ENCODE data around the gene NAPA.

NAPA gene

DNA sequence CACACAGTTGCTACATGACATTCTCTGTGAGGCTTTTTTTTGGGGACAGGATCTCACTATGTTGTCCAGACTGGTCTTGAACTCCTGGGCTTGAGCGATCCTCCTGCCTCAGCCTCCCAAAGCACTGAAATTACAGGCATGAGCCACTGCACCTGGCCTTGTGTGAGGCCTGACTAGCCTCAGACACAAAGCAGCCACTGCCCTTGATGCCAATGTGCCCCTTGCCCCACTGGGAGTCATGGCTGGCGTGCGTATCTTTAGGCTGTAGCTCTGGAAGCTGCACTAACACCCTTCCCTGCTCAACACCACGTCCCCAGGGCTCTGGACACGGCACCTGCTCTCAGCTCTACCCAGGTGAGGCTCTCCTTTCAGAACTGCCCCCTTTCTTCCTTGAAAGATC is 16.3 kb downstream of the NAPA start:
- H3K9me2 ChIP-seq (replicated peaks; ENCODE audit: control insufficient read depth, low read length), result no peaks in the 10 kb centered on the region
- no peak overlapping the region for H3K4me2 ChIP-seq (ENCODE audit: low read length)
- no peak overlapping the region for H3K27ac ChIP-seq (ENCODE audit: low read depth, low read length)
- H3F3A ChIP-seq (ENCODE audit: control insufficient read depth, insufficient read depth), result no peaks in the 10 kb centered on the region
- no peaks in the 10 kb centered on the region for H3K9me3 ChIP-seq (ENCODE audit: control insufficient read depth, insufficient read depth, low read length)
- no peak overlapping the region for H3K4me3 ChIP-seq (ENCODE audit: low read length)
- TF ChIP-seq, protein P1, sequence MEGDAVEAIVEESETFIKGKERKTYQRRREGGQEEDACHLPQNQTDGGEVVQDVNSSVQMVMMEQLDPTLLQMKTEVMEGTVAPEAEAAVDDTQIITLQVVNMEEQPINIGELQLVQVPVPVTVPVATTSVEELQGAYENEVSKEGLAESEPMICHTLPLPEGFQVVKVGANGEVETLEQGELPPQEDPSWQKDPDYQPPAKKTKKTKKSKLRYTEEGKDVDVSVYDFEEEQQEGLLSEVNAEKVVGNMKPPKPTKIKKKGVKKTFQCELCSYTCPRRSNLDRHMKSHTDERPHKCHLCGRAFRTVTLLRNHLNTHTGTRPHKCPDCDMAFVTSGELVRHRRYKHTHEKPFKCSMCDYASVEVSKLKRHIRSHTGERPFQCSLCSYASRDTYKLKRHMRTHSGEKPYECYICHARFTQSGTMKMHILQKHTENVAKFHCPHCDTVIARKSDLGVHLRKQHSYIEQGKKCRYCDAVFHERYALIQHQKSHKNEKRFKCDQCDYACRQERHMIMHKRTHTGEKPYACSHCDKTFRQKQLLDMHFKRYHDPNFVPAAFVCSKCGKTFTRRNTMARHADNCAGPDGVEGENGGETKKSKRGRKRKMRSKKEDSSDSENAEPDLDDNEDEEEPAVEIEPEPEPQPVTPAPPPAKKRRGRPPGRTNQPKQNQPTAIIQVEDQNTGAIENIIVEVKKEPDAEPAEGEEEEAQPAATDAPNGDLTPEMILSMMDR (IDR thresholded peaks at IDR 0.05; ENCODE audit: low read depth, low read length, poor library complexity, severe bottlenecking), result no peak
- TF ChIP-seq EZH2phosphoT487 (IDR thresholded peaks at IDR 0.05; ENCODE audit: borderline replicate concordance, low read length), result no peak
- no peaks in the 10 kb centered on the region for H3K79me2 ChIP-seq (ENCODE audit: control insufficient read depth, low read length)
- H4K20me1 ChIP-seq (ENCODE audit: control insufficient read depth, insufficient read depth, low read depth, low read length), result no peaks in the 10 kb centered on the region
- H3K36me3 ChIP-seq (ENCODE audit: control insufficient read depth, low read length), result peaks cover 41% of the 10 kb centered on the region
- H3K4me1 ChIP-seq (ENCODE audit: control insufficient read depth, low read length), result no peaks in the 10 kb centered on the region
- no peaks in the 10 kb centered on the region for H3K27me3 ChIP-seq (ENCODE audit: control insufficient read depth, low read length)

DNA sequence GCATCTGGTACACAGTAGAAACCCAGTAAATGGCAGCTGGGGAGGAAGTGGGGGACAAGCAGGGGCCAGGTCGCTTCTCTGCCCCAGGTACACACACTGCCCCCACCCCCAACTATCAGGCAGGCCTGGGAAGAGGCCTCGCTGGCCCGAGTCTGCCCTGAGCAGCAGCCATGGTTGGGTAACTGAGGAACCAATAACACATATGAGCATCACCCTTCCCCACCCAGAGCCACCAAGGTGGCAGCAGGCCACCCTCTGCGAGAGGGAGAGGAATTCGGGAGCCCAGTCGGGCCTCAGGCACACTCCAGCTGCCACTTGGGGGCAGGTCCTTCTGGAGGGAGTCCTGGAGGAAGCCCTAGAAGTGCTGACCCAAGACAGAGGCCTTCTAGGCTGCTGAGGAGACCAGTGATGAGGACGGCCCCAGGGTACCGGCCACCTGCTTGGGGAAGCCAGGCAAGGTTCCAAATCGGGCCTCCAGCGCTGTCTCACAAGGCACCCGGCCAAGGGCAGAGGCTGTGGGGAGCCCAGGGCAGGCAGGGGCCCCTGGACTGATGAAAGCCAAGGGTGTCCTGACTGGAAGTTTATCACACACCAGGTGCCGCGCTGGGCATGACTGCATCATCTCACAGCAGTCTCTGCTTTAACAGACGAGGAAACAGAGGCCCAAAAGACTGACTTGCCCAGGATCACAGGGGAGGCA is 16.9 kb downstream of the NAPA start:
- Histone ChIP-seq H3K4me2 (ENCODE audit: low read length) (no peak overlapping the region), H3K36me3 (ENCODE audit: control insufficient read depth, low read length) (peaks cover 35% of the 10 kb centered on the region), H3K4me1 (ENCODE audit: control insufficient read depth, low read length) (no peaks in the 10 kb centered on the region), H3K27ac (ENCODE audit: low read depth, low read length) (no peak overlapping the region), H3K9me2 (replicated peaks; ENCODE audit: control insufficient read depth, low read length) (no peaks in the 10 kb centered on the region), H3K9me3 (ENCODE audit: control insufficient read depth, insufficient read depth, low read length) (no peaks in the 10 kb centered on the region), H3K4me3 (ENCODE audit: low read length) (no peak overlapping the region), H4K20me1 (ENCODE audit: control insufficient read depth, insufficient read depth, low read depth, low read length) (no peaks in the 10 kb centered on the region), H3F3A (ENCODE audit: control insufficient read depth, insufficient read depth) (no peaks in the 10 kb centered on the region), H3K27me3 (ENCODE audit: control insufficient read depth, low read length) (no peaks in the 10 kb centered on the region), H3K79me2 (ENCODE audit: control insufficient read depth, low read length) (no peaks in the 10 kb centered on the region)
- TF ChIP-seq, protein P1 (IDR thresholded peaks at IDR 0.05; ENCODE audit: low read depth, low read length, poor library complexity, severe bottlenecking), result no peak
- no peak for TF ChIP-seq EZH2phosphoT487 (IDR thresholded peaks at IDR 0.05; ENCODE audit: borderline replicate concordance, low read length)

DNA sequence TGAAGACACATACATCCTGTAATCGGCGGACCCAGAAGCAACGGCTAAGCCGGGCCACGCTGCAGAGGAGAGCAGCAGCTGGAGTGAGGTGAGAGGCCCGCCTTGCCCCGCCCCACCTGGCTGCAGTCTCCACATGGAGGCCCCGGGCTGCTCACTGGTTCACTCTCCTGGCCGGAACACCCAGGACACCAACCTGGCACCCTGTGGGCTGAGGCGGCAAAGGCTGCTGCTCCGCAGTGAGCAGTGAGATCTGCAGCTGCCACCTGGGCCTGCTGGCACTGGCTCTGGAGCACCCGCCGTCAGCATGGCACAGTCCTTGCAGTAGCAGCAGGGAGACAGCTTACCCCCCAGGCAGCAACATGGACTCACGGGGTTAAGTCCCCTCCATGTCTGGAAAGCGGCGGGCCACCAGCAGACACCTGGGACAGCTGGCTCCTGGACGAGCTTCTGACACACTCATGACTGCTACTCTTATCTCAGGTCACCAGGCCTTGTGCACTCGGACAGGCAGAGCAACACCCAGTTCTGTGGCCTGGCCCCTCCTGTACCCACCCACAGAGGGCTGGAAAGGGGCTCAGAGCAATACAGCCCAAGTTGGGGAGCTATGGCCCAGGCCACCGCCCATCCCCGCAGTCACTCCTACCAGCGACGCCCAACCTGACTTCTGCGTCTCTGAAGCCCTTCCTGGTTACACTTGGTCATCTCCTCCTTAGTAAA is 17.7 kb downstream of the NAPA start:
- H3K4me2 ChIP-seq (ENCODE audit: low read length), result no peak overlapping the region
- H3K36me3 ChIP-seq (ENCODE audit: control insufficient read depth, low read length), result peaks cover 28% of the 10 kb centered on the region

More for the DNA sequence above, 17.7 kb downstream of the NAPA start:
- H3K27me3 ChIP-seq (ENCODE audit: control insufficient read depth, low read length), result no peaks in the 10 kb centered on the region
- H3K4me3 ChIP-seq (ENCODE audit: low read length), result no peak overlapping the region
- no peaks in the 10 kb centered on the region for H3K9me3 ChIP-seq (ENCODE audit: control insufficient read depth, insufficient read depth, low read length)
- no peaks in the 10 kb centered on the region for H3K4me1 ChIP-seq (ENCODE audit: control insufficient read depth, low read length)
- no peaks in the 10 kb centered on the region for H3K9me2 ChIP-seq (replicated peaks; ENCODE audit: control insufficient read depth, low read length)
- no peak overlapping the region for H3K27ac ChIP-seq (ENCODE audit: low read depth, low read length)
- TF ChIP-seq, protein P1 (IDR thresholded peaks at IDR 0.05; ENCODE audit: low read depth, low read length, poor library complexity, severe bottlenecking), result no peak
- TF ChIP-seq EZH2phosphoT487 (IDR thresholded peaks at IDR 0.05; ENCODE audit: borderline replicate concordance, low read length), result no peak
- no peaks in the 10 kb centered on the region for H3F3A ChIP-seq (ENCODE audit: control insufficient read depth, insufficient read depth)
- H3K79me2 ChIP-seq (ENCODE audit: control insufficient read depth, low read length), result no peaks in the 10 kb centered on the region
- no peaks in the 10 kb centered on the region for H4K20me1 ChIP-seq (ENCODE audit: control insufficient read depth, insufficient read depth, low read depth, low read length)

Measured in DOHH2 (cell line).